Central memory CD8-positive, alpha-beta T cell (primary cell): ENCODE results near the gene PRR29.
"Not testable (repeated sequence)": the region's sequence is repeated elsewhere in the genome, so short reads cannot be mapped to it uniquely, and the experiment has no call there.

ENCODE experiments used
- ATAC-seq: fragments of 150-1000 bp; cut with Tn5 transposase; replicated peaks from 2 replicates; pipeline ENCODE4 v1.10.0; 2022; ENCODE audit warnings: mild to moderate bottlenecking, moderate FRiP score, moderate number of reproducible peaks; ENCODE audit not compliant: poor library complexity, severe bottlenecking; ENCODE audit errors: extremely low read depth
- DNase-seq, 2 donors: peaks; one replicate each; pipeline ENCODE4 v3.0.0; 2021; ENCODE audit warnings: low spot score in 2 of 2
- H3K27ac Mint-ChIP-seq: one replicate; pipeline ENCODE4 v1.8.0; 2022; ENCODE audit warnings: low read depth, mild to moderate bottlenecking, moderate library complexity, mixed read lengths
- H3K27me3 Mint-ChIP-seq: one replicate; pipeline ENCODE4 v1.8.0; 2022; ENCODE audit warnings: mixed read lengths
- H3K36me3 Mint-ChIP-seq: one replicate; pipeline ENCODE4 v1.8.0; 2022; ENCODE audit warnings: mild to moderate bottlenecking, moderate library complexity, mixed read lengths; ENCODE audit not compliant: insufficient read depth
- H3K4me1 Mint-ChIP-seq: one replicate; pipeline ENCODE4 v1.8.0; 2022; ENCODE audit warnings: mixed read lengths
- H3K4me3 Mint-ChIP-seq: one replicate; pipeline ENCODE4 v1.8.0; 2022; ENCODE audit warnings: mild to moderate bottlenecking, moderate library complexity, mixed read lengths
- H3K9me3 Mint-ChIP-seq: one replicate; pipeline ENCODE4 v1.8.0; 2022; ENCODE audit warnings: mixed read lengths

PRR29 gene

DNA sequence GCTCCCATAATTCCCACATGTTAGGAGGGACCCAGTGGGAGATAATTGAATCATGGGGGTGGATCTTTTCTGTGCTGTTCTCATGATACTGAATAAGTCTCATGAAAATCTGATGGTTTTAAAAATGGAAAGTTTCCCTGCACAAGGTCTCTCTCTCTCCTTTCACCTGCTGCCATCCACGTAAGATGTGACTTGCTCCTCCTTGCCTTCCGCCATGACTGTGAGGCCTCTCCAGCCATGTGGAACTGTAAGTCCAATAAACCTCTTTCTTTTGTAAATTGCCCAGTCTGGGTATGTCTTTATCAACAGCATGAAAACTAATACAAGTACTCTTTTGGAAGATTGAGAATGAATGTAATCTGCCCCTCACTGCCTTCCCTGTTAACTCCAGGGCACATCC lies 15.5 kb upstream of the PRR29 start:
- not testable (repeated sequence) for DNase-seq, H3K9me3 Mint-ChIP-seq, H3K27me3 Mint-ChIP-seq, H3K4me3 Mint-ChIP-seq, ATAC-seq, H3K36me3 Mint-ChIP-seq, H3K27ac Mint-ChIP-seq
- H3K4me1 Mint-ChIP-seq = peaks cover 17% of the 10 kb centered on the region

DNA sequence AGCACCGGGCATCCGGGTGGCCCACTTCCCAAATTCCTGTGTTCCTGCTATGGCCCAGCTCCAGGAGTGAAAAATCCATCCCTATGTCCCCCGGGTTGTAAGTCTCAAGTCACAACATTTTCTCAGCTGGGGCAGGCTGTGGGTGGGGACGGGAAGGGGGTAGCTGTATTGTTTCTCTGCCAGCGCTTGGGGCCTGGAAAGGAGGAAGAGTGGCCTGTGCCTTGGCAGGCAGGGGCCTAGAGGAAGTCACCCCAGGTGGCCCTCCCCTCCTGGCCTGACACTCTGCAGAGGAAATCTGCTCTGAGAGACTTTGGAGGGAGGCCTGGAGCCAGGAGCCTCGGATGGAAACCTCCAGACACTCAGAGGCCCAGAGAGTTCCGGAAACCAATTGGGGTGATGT lies 14.8 kb upstream of the PRR29 start:
- H3K27me3 Mint-ChIP-seq = no peaks in the 10 kb centered on the region
- H3K4me1 Mint-ChIP-seq = peaks cover 19% of the 10 kb centered on the region
- DNase-seq (no peak), ATAC-seq (no peak)
- no peak overlapping the region for H3K4me3 Mint-ChIP-seq
- no peak overlapping the region for H3K27ac Mint-ChIP-seq
- H3K36me3 Mint-ChIP-seq = peaks cover 7% of the 10 kb centered on the region
- no peaks in the 10 kb centered on the region for H3K9me3 Mint-ChIP-seq

DNA sequence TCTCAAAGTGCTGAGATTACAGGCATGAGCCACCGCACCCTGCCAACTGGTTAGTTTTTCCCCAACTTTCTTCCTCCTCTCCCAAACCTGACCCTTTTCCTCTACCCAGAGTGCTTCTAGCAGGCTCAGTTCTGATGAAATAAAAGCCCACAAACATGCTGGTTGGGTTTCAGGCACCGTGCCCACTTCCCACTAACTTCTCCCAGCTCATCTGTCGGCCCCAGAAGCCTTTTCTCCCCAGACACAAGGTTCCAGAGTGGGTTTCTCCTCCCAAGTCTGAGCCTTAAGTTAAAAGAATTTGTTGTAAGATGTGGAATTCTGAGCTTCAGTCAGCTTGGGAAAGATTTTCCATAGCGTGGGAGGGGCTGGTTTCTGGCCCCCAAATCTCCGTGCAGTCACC lies 13.9 kb upstream of the PRR29 start:
- Mint-ChIP-seq H3K27me3 (no peaks in the 10 kb centered on the region), H3K9me3 (no peaks in the 10 kb centered on the region), H3K27ac (no peak overlapping the region), H3K36me3 (peaks cover 7% of the 10 kb centered on the region), H3K4me3 (no peak overlapping the region), H3K4me1 (peaks cover 19% of the 10 kb centered on the region)
- no peak for ATAC-seq
- no peak for DNase-seq

DNA sequence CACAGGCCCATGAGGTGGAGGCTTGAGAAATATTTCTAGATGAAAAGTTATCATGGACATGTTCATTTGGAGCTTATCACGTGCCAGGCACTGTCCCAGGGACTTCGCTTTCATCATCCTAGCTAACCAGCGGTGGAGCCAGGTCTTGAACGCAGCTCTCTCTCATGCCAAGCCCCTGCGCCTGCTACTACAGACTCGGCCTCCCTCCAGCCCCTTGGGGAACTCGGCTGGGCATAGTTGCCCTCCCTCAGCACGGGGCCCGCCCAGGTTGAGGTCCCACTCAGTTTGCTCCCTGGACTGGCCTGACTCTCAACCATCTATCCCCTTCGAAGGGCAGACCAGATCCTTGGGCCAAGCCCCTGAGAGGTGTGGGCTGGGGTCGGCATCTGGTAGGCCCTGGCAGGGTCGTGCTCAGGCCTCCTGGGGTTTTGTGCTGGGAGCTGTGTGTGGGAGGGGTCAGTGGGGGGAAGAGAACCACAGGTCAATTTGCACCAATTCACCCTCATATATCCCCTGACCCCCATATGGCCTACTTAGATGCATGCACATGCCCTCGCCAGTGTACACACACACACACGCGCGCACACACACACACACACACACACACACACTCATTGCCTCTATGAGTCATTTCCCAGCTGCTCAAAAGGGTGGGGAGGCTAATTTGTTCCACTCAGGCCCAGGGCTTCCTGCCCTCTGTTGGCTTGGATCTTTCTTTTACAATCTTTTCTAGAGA lies 13.3 kb upstream of the PRR29 start:
- Mint-ChIP-seq H3K9me3 (no peaks in the 10 kb centered on the region), H3K27me3 (no peaks in the 10 kb centered on the region), H3K4me3 (peak overlapping the region; percentile 26), H3K36me3 (peaks cover 7% of the 10 kb centered on the region), H3K27ac (peak overlapping the region; percentile 59), H3K4me1 (peaks cover 22% of the 10 kb centered on the region)
- DNase-seq (peak in 1 of 2 donors; percentile 42), ATAC-seq (peak; percentile 88)

DNA sequence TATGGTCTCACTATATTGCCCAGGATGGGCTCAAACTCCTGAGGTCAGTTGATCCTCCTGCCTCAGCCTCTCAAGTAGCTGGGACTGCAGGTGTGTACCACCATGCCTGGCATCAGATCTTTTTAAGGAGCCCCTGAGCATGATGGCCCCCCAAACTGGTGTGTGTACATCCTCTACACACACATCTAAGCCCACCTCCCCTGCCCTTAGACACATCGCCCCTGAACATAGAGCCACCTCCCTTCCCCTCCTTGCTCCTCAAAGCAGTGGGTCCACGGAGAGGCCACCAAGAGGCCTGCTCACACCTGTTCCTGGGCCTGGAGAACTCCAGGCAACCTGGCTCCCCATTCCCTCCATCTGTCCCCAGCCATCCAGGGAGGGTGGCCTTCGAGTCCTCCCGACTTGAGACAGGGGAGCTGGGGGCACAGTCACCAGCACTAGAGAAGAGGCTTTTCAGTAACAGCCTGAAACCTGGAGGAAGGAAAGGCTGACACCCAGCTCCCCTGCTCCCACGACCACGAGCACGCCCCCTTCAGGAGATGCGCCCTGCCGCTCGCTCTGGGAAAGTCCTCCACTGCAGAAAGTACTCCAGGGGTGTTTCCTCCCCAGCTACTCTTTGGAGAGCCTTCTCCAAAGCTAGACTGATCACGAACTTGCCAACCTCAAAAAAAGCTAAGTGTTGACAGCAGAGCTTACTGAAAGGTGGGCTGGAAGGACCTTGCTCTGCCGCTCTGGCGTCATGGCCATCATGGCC lies 12.6 kb upstream of the PRR29 start:
- Mint-ChIP-seq H3K36me3 (peaks cover 7% of the 10 kb centered on the region), H3K27me3 (no peaks in the 10 kb centered on the region), H3K4me3 (peak overlapping the region; percentile 26), H3K9me3 (no peaks in the 10 kb centered on the region), H3K27ac (peak overlapping the region; percentile 59), H3K4me1 (peaks cover 30% of the 10 kb centered on the region)
- ATAC-seq = no peak
- no peak for DNase-seq

DNA sequence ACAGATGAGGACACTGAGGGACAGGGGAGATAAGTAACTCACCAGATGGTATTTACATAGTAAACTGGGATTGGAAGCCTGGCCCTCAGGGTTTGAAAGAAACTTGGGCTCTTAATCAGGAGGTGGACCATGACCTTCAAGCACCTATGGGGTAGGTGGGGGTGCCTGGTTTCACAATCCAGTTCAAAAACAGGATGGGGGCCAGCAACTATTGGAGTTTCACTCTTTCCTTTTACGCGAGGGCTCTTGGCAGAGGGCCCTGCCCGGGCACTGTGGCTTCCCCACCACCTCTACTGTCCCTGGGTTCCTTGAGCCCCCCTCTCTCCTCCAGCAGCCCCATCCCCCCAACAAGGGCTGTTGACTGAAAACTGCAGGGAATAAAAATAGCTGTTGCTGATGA lies 11.3 kb upstream of the PRR29 start:
- Mint-ChIP-seq H3K9me3 (no peaks in the 10 kb centered on the region), H3K27me3 (no peaks in the 10 kb centered on the region), H3K27ac (no peak overlapping the region), H3K4me3 (no peak overlapping the region), H3K36me3 (peaks cover 7% of the 10 kb centered on the region), H3K4me1 (peaks cover 42% of the 10 kb centered on the region)
- ATAC-seq = no peak
- DNase-seq = no peak

DNA sequence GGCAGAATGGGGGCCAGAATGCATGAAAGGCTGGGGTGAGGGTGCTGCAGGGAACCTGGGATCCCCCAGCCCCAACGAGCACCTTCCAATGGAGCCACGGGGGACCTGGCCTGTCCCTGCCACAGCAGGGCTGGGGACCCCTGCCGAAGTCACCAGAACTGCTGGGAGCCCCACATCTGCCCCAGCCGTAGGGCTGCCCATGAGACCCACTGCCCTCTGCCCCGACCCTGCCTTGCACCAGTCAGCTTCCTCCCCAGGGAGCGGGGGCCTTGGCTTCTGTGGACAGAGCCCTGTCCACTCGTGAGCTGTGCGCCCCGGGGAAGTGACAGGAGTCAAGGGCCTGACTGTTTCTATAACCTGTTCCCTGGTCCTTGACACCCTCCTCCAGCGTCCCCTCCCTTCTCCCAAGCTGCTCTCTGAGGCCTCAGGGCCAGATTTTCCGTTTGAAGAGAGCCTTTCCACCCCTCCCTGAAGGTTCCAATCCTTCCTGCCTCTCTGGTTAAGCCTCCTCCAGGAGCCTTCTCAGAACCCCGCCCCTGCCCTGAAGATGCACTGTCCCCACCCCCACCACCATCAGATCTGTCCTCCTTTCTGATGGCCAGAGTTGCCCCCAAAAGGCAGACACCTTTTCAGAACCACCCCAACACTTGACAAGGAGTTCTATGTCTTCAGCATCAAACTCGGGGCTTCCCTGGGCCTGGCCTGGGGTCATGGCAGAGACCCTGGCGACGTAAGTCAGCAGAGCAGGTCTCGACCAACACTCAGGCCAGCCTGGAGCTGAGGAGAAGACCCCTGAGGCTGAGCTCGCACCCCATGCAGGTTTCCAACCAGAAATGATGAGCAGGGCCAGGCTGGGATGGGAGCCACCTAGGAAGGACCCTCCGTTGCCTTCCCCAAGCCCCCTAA lies 10.7 kb upstream of the PRR29 start:
- H3K9me3 Mint-ChIP-seq = no peaks in the 10 kb centered on the region
- no peak overlapping the region for H3K27ac Mint-ChIP-seq
- ATAC-seq (no peak), DNase-seq (no peak)
- H3K27me3 Mint-ChIP-seq = no peaks in the 10 kb centered on the region
- H3K4me1 Mint-ChIP-seq = peaks cover 49% of the 10 kb centered on the region
- peaks cover 7% of the 10 kb centered on the region for H3K36me3 Mint-ChIP-seq
- H3K4me3 Mint-ChIP-seq = no peak overlapping the region

DNA sequence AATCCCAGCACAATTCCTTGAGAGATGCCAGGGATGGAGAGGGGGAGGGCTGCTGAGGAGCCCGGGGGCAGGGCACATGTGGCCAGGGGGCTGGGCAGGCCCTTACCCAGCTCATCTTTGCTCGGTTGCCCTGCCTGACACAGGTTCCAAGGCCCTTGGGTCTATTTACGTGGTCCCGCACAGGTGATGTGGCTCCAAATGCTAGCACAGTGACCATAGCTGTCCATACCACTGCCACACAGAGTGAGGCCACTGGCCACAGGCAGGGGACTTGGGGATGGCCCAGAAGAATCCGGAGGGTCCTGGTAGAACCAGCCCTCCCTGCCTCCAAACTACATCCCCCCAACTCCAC lies 10.0 kb upstream of the PRR29 start:
- Mint-ChIP-seq H3K27me3 (no peaks in the 10 kb centered on the region), H3K4me3 (no peak overlapping the region), H3K27ac (no peak overlapping the region), H3K36me3 (peaks cover 7% of the 10 kb centered on the region), H3K4me1 (peaks cover 54% of the 10 kb centered on the region), H3K9me3 (no peaks in the 10 kb centered on the region)
- DNase-seq = no peak
- ATAC-seq = no peak

DNA sequence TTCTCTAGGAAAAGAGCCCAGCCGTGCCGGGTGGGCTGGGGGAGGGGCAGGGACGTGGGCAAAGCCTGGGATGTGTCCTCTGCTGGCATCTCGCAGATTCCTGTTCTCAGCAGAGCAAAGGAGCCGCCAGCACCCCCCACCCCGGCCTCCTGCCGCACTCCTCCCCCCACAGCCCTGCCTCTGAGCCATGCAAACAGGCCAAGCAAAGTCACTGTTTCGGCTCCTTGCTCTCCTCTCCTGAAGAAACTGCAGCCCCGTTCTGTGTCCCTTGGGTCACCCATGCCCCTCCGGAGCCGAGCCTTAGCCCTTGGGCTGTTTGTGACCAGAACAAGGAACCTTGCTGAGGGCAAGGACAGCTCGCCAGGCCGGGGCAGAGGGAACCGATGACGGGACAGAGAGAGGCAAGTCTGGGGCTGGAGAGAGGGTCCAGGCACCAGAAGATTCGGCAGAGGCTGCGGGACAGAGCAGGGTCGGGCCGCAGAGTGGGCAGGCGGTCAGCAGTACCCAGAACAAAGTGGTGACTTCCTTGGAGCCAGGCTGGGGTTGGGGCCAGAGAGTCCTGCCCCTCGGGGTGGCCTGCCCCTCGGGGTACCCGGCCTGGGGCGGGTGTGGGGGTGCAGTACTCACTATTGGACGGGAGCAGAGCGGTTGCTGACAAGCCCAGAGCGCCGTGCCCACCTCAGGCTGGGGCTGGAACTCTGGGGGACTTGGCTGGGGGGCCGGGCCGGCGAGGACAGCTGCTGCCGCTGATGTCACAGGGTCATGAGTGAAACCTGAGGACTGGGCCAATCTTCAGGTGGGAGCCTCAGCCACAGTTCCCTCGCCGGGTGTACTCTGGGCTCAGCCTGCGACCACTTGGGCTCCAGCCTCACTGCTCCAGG lies 9.2 kb upstream of the PRR29 start:
- DNase-seq = no peak
- Mint-ChIP-seq H3K27ac (no peak overlapping the region), H3K4me1 (peaks cover 59% of the 10 kb centered on the region), H3K36me3 (peaks cover 7% of the 10 kb centered on the region), H3K9me3 (no peaks in the 10 kb centered on the region), H3K27me3 (no peaks in the 10 kb centered on the region), H3K4me3 (no peak overlapping the region)
- no peak for ATAC-seq

DNA sequence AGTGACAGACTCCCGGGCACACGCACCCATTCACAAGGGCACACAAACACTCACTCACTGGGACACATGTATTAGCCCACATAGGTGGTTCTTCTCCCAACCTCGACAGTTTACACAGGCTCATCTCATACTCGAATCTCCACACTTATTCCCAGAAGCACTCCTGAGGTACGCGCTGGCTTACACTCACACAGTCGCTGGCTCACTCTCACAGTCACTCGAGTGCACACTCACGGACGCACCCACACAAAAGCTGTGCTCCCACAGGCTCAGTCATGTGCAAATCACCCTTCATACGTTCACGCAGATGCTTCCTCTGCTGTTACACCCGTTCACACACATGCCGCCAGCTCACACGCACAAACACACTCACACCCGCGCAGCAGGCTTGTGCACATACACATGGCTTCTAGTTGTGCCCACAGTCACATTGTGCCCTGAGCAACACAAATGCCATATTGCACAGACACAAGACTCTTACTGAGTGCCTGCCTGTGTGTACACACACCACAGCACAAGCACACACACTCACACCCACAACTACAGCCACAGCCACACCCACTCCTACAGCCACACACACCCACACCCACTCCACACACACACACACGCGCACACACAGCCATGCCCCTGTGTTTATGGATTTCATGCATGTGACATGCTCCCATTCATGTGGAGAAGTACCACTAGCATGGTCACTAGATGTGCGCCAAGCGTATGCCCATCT lies 8.4 kb upstream of the PRR29 start:
- Mint-ChIP-seq H3K4me3 (peak overlapping the region; percentile 80), H3K36me3 (peaks cover 5% of the 10 kb centered on the region), H3K4me1 (peaks cover 64% of the 10 kb centered on the region), H3K27ac (no peak overlapping the region), H3K9me3 (no peaks in the 10 kb centered on the region), H3K27me3 (no peaks in the 10 kb centered on the region)
- no peak for ATAC-seq
- DNase-seq = no peak

DNA sequence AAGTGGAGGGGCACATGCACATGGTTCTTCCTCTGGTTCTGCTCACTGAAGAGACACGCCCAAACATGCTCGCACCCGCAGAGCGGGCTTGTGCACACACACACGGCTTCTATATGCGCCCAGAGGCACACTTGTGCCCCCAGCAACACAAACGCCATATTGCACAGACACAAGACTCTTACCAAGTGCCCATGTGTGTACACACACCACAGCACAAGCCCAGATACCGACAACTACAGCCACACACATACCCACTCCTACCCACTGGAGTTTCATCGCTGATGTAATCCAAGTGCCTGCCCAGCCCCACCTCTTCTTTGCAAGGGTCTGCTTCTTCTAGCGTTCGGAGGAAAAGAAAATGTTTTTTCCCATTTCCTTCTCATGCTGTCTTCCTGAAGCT lies 6.5 kb upstream of the PRR29 start:
- no peaks in the 10 kb centered on the region for H3K27me3 Mint-ChIP-seq
- H3K27ac Mint-ChIP-seq = peak overlapping the region; percentile 50
- H3K36me3 Mint-ChIP-seq = no peaks in the 10 kb centered on the region
- H3K4me3 Mint-ChIP-seq = peak overlapping the region; percentile 80
- no peaks in the 10 kb centered on the region for H3K9me3 Mint-ChIP-seq
- DNase-seq (no peak), ATAC-seq (no peak)
- H3K4me1 Mint-ChIP-seq = peaks cover 51% of the 10 kb centered on the region
